ENCODE measurements around the gene PACC1. TPM values are rescaled to one million over a fixed set of nuclear protein-coding genes. Genes with fewer than 3 reads are reported as not detected.

Gene PACC1
- total RNA-seq, 4 donors from 2014 or later: 2.8 to 6.0 (median 3.4) TPM

- Histone ChIP-seq H3K9me3 (no peaks in the 10 kb centered on the region), H3K36me3 (peaks cover 0 to 86% of the 10 kb centered on the region in 2 donors), H3K4me1 (no peaks in the 10 kb centered on the region), H3K4me3 (no peak overlapping the region), H3K27ac (no peak overlapping the region), H3K27me3 (no peaks in the 10 kb centered on the region)
- ATAC-seq: no peak
- TF ChIP-seq POLR2A (IDR thresholded peaks at IDR 0.05): no peak
- TF ChIP-seq, protein P1, sequence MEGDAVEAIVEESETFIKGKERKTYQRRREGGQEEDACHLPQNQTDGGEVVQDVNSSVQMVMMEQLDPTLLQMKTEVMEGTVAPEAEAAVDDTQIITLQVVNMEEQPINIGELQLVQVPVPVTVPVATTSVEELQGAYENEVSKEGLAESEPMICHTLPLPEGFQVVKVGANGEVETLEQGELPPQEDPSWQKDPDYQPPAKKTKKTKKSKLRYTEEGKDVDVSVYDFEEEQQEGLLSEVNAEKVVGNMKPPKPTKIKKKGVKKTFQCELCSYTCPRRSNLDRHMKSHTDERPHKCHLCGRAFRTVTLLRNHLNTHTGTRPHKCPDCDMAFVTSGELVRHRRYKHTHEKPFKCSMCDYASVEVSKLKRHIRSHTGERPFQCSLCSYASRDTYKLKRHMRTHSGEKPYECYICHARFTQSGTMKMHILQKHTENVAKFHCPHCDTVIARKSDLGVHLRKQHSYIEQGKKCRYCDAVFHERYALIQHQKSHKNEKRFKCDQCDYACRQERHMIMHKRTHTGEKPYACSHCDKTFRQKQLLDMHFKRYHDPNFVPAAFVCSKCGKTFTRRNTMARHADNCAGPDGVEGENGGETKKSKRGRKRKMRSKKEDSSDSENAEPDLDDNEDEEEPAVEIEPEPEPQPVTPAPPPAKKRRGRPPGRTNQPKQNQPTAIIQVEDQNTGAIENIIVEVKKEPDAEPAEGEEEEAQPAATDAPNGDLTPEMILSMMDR (IDR thresholded peaks at IDR 0.05): no peak
- no peak for TF ChIP-seq EP300 (IDR thresholded peaks at IDR 0.05)
- TF ChIP-seq POLR2AphosphoS5 (IDR thresholded peaks at IDR 0.05): no peak
- WGBS, 2 donors (ENCODE audit: low coverage in 1 of 2): 96 to 100% methylated on average over 2 to 3 of the region's 3 CpGs
Observed at GRCh38 chr1:212354464-212354863, 60.2 kb downstream of the PACC1 start.

- H3K4me3 ChIP-seq: no peak overlapping the region
- no peak for ATAC-seq
- TF ChIP-seq EP300 (IDR thresholded peaks at IDR 0.05) (no peak), POLR2A (IDR thresholded peaks at IDR 0.05) (no peak), POLR2AphosphoS5 (IDR thresholded peaks at IDR 0.05) (no peak)
- TF ChIP-seq, protein P1 (IDR thresholded peaks at IDR 0.05): no peak
- no peaks in the 10 kb centered on the region for H3K27me3 ChIP-seq
- no peaks in the 10 kb centered on the region for H3K4me1 ChIP-seq
- WGBS, 2 donors (ENCODE audit: low coverage in 1 of 2): 92 to 100% methylated on average over 1 to 2 of the region's 2 CpGs
- H3K9me3 ChIP-seq: no peaks in the 10 kb centered on the region
- peaks cover 0 to 86% of the 10 kb centered on the region in 2 donors for H3K36me3 ChIP-seq
- H3K27ac ChIP-seq: no peak overlapping the region
Observed at GRCh38 chr1:212353181-212353580, 61.5 kb downstream of the PACC1 start.

- H3K36me3 ChIP-seq: peaks cover 0 to 85% of the 10 kb centered on the region in 2 donors
- H3K27ac ChIP-seq: no peak overlapping the region
- no peak for ATAC-seq
- 74 to 86% methylated on average over 8 to 10 of the region's 10 CpGs for WGBS, 2 donors (ENCODE audit: low coverage in 1 of 2)
- no peaks in the 10 kb centered on the region for H3K27me3 ChIP-seq
- no peaks in the 10 kb centered on the region for H3K9me3 ChIP-seq
- no peak for TF ChIP-seq POLR2AphosphoS5 (IDR thresholded peaks at IDR 0.05)
- no peak for TF ChIP-seq POLR2A (IDR thresholded peaks at IDR 0.05)
- TF ChIP-seq, protein P1 (IDR thresholded peaks at IDR 0.05): no peak
- no peak for TF ChIP-seq EP300 (IDR thresholded peaks at IDR 0.05)
- H3K4me1 ChIP-seq: peaks cover 0 to 4% (median 0%) of the 10 kb centered on the region in 3 donors
- no peak overlapping the region for H3K4me3 ChIP-seq
Observed at GRCh38 chr1:212351588-212352362, 62.9 kb downstream of the PACC1 start.

GRCh38 chr1:212346601-212347000 is 68.1 kb downstream of the PACC1 start:
- Histone ChIP-seq H3K9me3 (no peaks in the 10 kb centered on the region), H3K4me3 (no peak overlapping the region), H3K4me1 (peaks cover 0 to 9% (median 0%) of the 10 kb centered on the region in 3 donors), H3K27me3 (no peaks in the 10 kb centered on the region), H3K27ac (no peak overlapping the region), H3K36me3 (peaks cover 0 to 83% of the 10 kb centered on the region in 2 donors)
- TF ChIP-seq POLR2AphosphoS5 (IDR thresholded peaks at IDR 0.05) (no peak), POLR2A (IDR thresholded peaks at IDR 0.05) (no peak)
- WGBS, 2 donors (ENCODE audit: low coverage in 1 of 2): 56 to 82% methylated on average over 1 of the region's 1 CpG
- ATAC-seq: no peak

- no peak overlapping the region for H3K4me3 ChIP-seq
- ATAC-seq: no peak
- TF ChIP-seq, protein P1 (IDR thresholded peaks at IDR 0.05): no peak
- no peak for TF ChIP-seq EP300 (IDR thresholded peaks at IDR 0.05)
- 92 to 100% methylated on average over 1 to 3 of the region's 4 CpGs for WGBS, 2 donors (ENCODE audit: low coverage in 1 of 2)
- H3K9me3 ChIP-seq: no peaks in the 10 kb centered on the region
- no peak overlapping the region for H3K27ac ChIP-seq
- peaks cover 3 to 68% of the 10 kb centered on the region in 2 donors for H3K36me3 ChIP-seq
- peaks cover 0 to 9% (median 0%) of the 10 kb centered on the region in 3 donors for H3K4me1 ChIP-seq
- no peaks in the 10 kb centered on the region for H3K27me3 ChIP-seq
Observed at GRCh38 chr1:212344905-212345304, 69.8 kb downstream of the PACC1 start.
